Skeletal muscle satellite cell (primary cell): ENCODE measurements around the gene CAPN7.
"Not testable (repeated sequence)": the region's sequence is repeated elsewhere in the genome, so short reads cannot be mapped to it uniquely, and the experiment has no call there.

Experiments
- H3K27me3 ChIP-seq: 2 replicates; pipeline ENCODE4 v1.7.0; 2013; ENCODE audit warnings: low read length; ENCODE audit not compliant: control insufficient read depth, insufficient read depth
- H3K36me3 ChIP-seq: 2 replicates; pipeline ENCODE4 v1.7.0; 2013; ENCODE audit warnings: mild to moderate bottlenecking, control low read depth, low read length; ENCODE audit not compliant: insufficient read depth
- H3K4me1 ChIP-seq: 2 replicates; pipeline ENCODE4 v1.7.0; 2013; ENCODE audit warnings: low read length; ENCODE audit not compliant: control insufficient read depth, insufficient read depth
- H3K4me2 ChIP-seq: 2 replicates; pipeline ENCODE4 v1.7.0; 2013; ENCODE audit warnings: mild to moderate bottlenecking, low read length
- H3K4me3 ChIP-seq: 2 replicates; pipeline ENCODE4 v1.7.0; 2013; ENCODE audit warnings: low read length
- H3K9ac ChIP-seq: 2 replicates; pipeline ENCODE4 v1.7.0; 2013; ENCODE audit warnings: mild to moderate bottlenecking, low read depth, low read length, moderate library complexity
- H3K9me3 ChIP-seq: replicated peaks from 2 replicates; pipeline ENCODE4 v1.7.0; 2013; ENCODE audit warnings: mild to moderate bottlenecking, control low read depth, low read length

CAPN7 gene

GRCh38 chr3:15175605-15176004, 30.4 kb upstream of the CAPN7 start:
- no peak overlapping the region for H3K9ac ChIP-seq
- no peaks in the 10 kb centered on the region for H3K9me3 ChIP-seq
- H3K36me3 ChIP-seq = no peaks in the 10 kb centered on the region
- H3K27me3 ChIP-seq = peaks cover 94% of the 10 kb centered on the region
- no peak overlapping the region for H3K4me2 ChIP-seq
- no peak overlapping the region for H3K4me3 ChIP-seq
- no peaks in the 10 kb centered on the region for H3K4me1 ChIP-seq

DNA sequence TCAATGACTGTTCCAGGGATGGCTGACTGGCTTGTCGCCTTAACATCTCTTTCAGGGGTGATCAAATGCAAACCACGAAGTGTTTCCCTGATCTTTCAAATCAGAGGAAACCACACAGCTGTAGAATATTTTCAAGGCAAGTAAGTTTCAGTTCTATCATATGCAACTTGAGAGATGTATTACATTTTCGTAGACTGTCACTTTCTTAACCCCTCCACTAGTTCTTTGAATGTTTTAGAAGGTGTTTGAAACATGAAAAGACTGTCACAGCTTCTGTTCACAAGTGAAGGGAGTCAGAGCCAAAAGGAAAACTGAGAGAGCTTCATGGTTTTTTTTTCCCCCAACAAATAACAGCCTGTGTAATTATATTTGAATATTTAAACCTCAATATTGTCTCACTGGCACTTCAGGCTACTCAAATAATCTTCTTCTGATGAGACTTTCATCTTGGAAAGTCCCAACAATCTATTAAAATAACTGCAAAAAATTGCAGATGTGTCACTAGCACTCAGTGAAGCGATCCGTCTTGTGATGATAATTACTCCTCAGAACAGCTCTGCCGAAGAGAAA, 25.9 kb upstream of the CAPN7 start:
- Histone ChIP-seq H3K4me3 (no peak overlapping the region), H3K9ac (no peak overlapping the region), H3K4me2 (no peak overlapping the region), H3K4me1 (no peaks in the 10 kb centered on the region), H3K36me3 (no peaks in the 10 kb centered on the region), H3K27me3 (peaks cover 86% of the 10 kb centered on the region), H3K9me3 (no peaks in the 10 kb centered on the region)

- Histone ChIP-seq H3K4me2 (no peak overlapping the region), H3K4me3 (no peak overlapping the region), H3K9me3 (no peaks in the 10 kb centered on the region), H3K36me3 (no peaks in the 10 kb centered on the region), H3K9ac (no peak overlapping the region), H3K4me1 (no peaks in the 10 kb centered on the region), H3K27me3 (peaks cover 80% of the 10 kb centered on the region)
These were observed 24.5 kb upstream of the CAPN7 start for GRCh38 chr3:15181511-15181910.

DNA sequence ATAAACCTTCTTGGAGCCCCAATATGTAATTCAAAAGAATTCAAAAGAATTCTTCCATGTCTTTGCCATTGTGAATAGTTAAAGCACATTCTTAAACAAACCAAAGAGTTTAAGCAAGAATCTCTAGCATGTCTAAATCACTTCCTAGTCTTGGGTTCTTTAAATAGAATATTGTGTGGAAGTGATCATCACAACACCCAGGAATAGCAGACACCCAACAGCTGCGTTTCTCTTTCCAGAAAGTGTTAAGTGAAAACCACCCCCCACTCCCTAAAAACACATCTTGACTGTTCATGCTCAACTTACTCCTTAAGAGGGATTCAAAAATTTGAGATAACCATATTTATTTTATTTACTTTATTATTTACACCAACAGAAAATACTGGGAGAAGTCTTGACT, 24.1 kb upstream of the CAPN7 start:
- Histone ChIP-seq H3K4me1 (no peaks in the 10 kb centered on the region), H3K27me3 (peaks cover 75% of the 10 kb centered on the region), H3K4me3 (no peak overlapping the region), H3K4me2 (no peak overlapping the region), H3K9ac (no peak overlapping the region), H3K36me3 (no peaks in the 10 kb centered on the region), H3K9me3 (no peaks in the 10 kb centered on the region)

DNA sequence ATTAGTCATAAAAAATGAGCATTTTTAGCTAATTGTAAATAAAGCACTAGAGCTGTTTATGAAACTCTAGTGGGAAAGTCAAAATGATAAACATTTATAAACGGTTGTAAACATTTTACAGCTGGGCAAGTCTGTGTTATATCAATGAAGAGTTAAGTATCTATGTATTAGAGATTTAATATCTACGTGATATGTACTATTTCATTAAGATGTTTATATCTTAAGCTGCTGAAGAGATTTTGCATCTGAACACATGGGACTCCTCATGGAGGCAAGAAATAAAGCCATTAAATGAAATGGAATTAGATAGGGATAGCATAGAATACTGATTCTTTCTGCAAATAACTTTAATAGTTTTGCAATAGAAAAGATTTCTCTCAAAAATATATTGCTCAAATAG, 23.0 kb upstream of the CAPN7 start:
- Histone ChIP-seq H3K9ac (no peak overlapping the region), H3K4me2 (no peak overlapping the region), H3K9me3 (no peaks in the 10 kb centered on the region), H3K27me3 (peaks cover 66% of the 10 kb centered on the region), H3K4me1 (no peaks in the 10 kb centered on the region), H3K4me3 (no peak overlapping the region), H3K36me3 (no peaks in the 10 kb centered on the region)

GRCh38 chr3:15185404-15185803, 20.6 kb upstream of the CAPN7 start:
- H3K36me3 ChIP-seq = no peaks in the 10 kb centered on the region
- peaks cover 43% of the 10 kb centered on the region for H3K27me3 ChIP-seq
- no peak overlapping the region for H3K4me2 ChIP-seq
- H3K9me3 ChIP-seq = no peaks in the 10 kb centered on the region
- H3K4me3 ChIP-seq = no peak overlapping the region
- no peaks in the 10 kb centered on the region for H3K4me1 ChIP-seq
- H3K9ac ChIP-seq = no peak overlapping the region

GRCh38 chr3:15186101-15186476, 20.0 kb upstream of the CAPN7 start:
- peaks cover 36% of the 10 kb centered on the region for H3K27me3 ChIP-seq
- H3K9ac ChIP-seq = no peak overlapping the region
- no peaks in the 10 kb centered on the region for H3K9me3 ChIP-seq
- no peak overlapping the region for H3K4me3 ChIP-seq
- H3K4me2 ChIP-seq = no peak overlapping the region
- no peaks in the 10 kb centered on the region for H3K4me1 ChIP-seq
- no peaks in the 10 kb centered on the region for H3K36me3 ChIP-seq

DNA sequence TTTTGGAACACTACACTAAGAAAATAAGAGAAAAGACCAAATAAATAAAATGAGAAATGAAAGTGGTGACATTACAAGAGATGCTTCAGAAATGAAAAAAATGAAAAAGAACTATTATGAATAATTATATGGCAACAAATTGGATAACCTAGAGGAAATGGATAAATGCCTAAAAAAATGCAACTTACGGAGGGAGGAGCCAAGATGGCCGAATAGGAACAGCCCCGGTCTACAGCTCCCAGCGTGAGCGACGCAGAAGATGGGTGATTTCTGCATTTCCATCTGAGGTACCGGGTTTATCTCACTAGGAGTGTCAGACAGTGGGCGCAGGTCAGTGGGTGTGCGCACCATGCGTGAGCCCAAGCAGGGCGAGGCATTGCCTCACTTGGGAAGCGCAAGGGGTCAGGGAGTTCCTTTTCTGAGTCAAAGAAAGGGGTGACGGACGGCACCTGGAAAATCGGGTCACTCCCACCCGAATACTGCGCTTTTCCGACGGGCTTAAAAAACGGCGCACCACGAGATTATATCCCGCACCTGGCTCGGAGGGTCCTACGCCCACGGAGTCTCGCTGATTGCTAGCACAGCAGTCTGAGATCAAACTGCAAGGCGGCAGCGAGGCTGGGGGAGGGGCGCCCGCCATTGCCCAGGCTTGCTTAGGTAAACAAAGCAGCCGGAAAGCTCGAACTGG, 19.4 kb upstream of the CAPN7 start:
- H3K4me2 ChIP-seq, H3K4me1 ChIP-seq, H3K36me3 ChIP-seq, H3K4me3 ChIP-seq, H3K9ac ChIP-seq, H3K9me3 ChIP-seq: not testable (repeated sequence)
- H3K27me3 ChIP-seq = peaks cover 31% of the 10 kb centered on the region

- H3K4me1 ChIP-seq = no peaks in the 10 kb centered on the region
- H3K4me3 ChIP-seq = no peak overlapping the region
- H3K4me2 ChIP-seq = no peak overlapping the region
- peaks cover 37% of the 10 kb centered on the region for H3K27me3 ChIP-seq
- no peak overlapping the region for H3K9ac ChIP-seq
- H3K36me3 ChIP-seq = no peaks in the 10 kb centered on the region
- H3K9me3 ChIP-seq = no peaks in the 10 kb centered on the region
These were observed 8.6 kb upstream of the CAPN7 start for GRCh38 chr3:15197340-15198029.

- Histone ChIP-seq H3K4me1 (no peaks in the 10 kb centered on the region), H3K27me3 (peaks cover 37% of the 10 kb centered on the region), H3K4me2 (no peak overlapping the region), H3K9ac (no peak overlapping the region), H3K36me3 (no peaks in the 10 kb centered on the region), H3K9me3 (no peaks in the 10 kb centered on the region), H3K4me3 (no peak overlapping the region)
These were observed 7.4 kb upstream of the CAPN7 start for GRCh38 chr3:15198686-15199085.

DNA sequence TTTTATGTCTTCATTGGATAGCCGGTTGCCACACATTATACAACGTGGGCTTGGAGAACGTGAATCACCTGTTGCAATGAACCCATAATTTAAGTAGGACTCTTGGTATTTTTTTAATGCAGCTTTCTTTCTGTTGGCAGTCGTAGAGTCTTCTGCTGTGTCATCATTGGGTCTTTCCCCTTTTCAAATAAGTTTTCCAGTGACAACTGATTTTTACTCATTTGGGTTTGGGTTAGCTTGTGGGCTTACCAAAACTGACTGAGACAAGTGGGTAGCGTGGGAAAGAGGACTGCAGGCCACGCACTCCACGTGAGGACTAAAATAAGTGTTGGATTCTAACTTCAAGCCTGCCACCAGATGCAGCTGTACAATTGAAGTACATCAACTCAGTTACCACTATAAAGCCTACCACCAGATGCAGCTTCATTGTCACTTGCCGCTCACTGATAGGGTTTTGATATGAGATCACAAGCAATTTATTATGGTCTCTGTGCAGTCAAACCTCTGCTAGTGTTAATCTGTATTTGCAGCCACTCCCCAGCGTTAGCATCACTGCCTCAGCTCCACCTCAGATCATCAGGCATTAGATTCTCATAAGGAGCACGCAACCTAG, 6.4 kb upstream of the CAPN7 start:
- Histone ChIP-seq H3K9ac (no peak overlapping the region), H3K27me3 (peaks cover 37% of the 10 kb centered on the region), H3K4me1 (no peaks in the 10 kb centered on the region)

More for the DNA sequence above, 6.4 kb upstream of the CAPN7 start:
- H3K36me3 ChIP-seq = no peaks in the 10 kb centered on the region
- H3K4me3 ChIP-seq = no peak overlapping the region
- no peak overlapping the region for H3K4me2 ChIP-seq
- no peaks in the 10 kb centered on the region for H3K9me3 ChIP-seq
